Transverse colon (tissue), 4 donors: ENCODE data around the gene MYL4. TPM values are rescaled to one million over a fixed set of nuclear protein-coding genes. Genes with fewer than 3 reads are reported as not detected.

Experiments
- DNase-seq: peaks from one replicate; pipeline ENCODE4 v3.0.0-alpha.2; 2019
- H3K27ac ChIP-seq, 4 donors: fragments of 200-600 bp; sonication (generic); 2 replicates each; pipeline ENCODE4 v1.5.1; 2016 to 2018; ENCODE audit warnings: inconsistent platforms in 4 of 4
- H3K27me3 ChIP-seq: fragments of 200-600 bp; sonication (generic); 2 replicates; pipeline ENCODE4 v1.5.1; 2017; ENCODE audit warnings: inconsistent platforms
- H3K36me3 ChIP-seq, 4 donors: fragments of 200-600 bp; sonication (generic); 2 replicates each; pipeline ENCODE4 v1.5.1; 2017 to 2019; ENCODE audit warnings: inconsistent platforms in 4 of 4
- H3K4me1 ChIP-seq, 4 donors: fragments of 200-600 bp; sonication (generic); 2 replicates each; pipeline ENCODE4 v1.5.1; 2017 to 2020; ENCODE audit warnings: inconsistent platforms in 4 of 4
- H3K4me3 ChIP-seq, 4 donors: fragments of 200-600 bp; sonication (generic); 1 replicate in 1 of 4; 2 replicates in 3 of 4; pipeline versions ENCODE4 v1.5.1 to v1.6.1; 2017 to 2019; ENCODE audit warnings: inconsistent platforms in 4 of 4
- H3K9me3 ChIP-seq, 2 donors: fragments of 200-600 bp; sonication (generic); 2 replicates each; pipeline ENCODE4 v1.5.1; 2017 to 2019; ENCODE audit warnings: inconsistent platforms in 2 of 2
- CTCF ChIP-seq, 5 experiments: fragments of 200-600 bp in 3 of 5; fragments of 450-650 bp in 2 of 5; sonication (generic) in 3 of 5; IDR thresholded peaks; 1 replicate in 2 of 5; 2 replicates in 3 of 5; pipeline ENCODE4 v1.5.1; 2016 to 2017; ENCODE audit warnings: antibody characterized with exemption in 5 of 5, inconsistent platforms in 3 of 5, mild to moderate bottlenecking in 2 of 5, moderate library complexity in 1 of 5
- EP300 ChIP-seq: sonication (generic); formaldehyde crosslinking; IDR thresholded peaks from one replicate; pipeline ENCODE4 v1.6.1; 2017; ENCODE audit warnings: antibody characterized with exemption, low read depth
- POLR2A ChIP-seq: fragments of 450-650 bp; IDR thresholded peaks from one replicate; pipeline ENCODE4 v1.6.1; 2016; ENCODE audit warnings: antibody characterized with exemption, mild to moderate bottlenecking, moderate library complexity
- POLR2AphosphoS5 ChIP-seq, 3 donors: sonication (generic); formaldehyde crosslinking; IDR thresholded peaks; one replicate each; pipeline ENCODE4 v1.6.1; 2016; ENCODE audit warnings: antibody characterized with exemption in 3 of 3
- WGBS, 2 donors: methylation state at CpG; one replicate each; pipeline ENCODE4 v1.1.5; 2018; ENCODE audit warnings: low coverage in 1 of 2; 5-methylcytosine and 5-hydroxymethylcytosine counted together
- in situ Hi-C, 4 donors: fragments of 200-750 bp; cut with MboI; loops; one replicate each; pipeline versions ENCODE4 v1.15.0 to v1.15.1; 2017; ENCODE audit warnings: low sequenced_read_pairs in 3 of 4, low pct_ligation_motif_present in 1 of 4, low pct_unique_long_range_greater_than_20kb in 1 of 4
- intact Hi-C: fragments of 100-400 bp; cut with DNase I; formaldehyde crosslinking; loops from one replicate; pipeline ENCODE4 v1.15.1; 2023; ENCODE audit warnings: low total_unique reads
- total RNA-seq, 4 donors: library from RNA; depleted of rRNA; stranded (reverse); fragments of >200 nt; gene quantifications; one replicate each; pipeline ENCODE4 v1.1.0, GENCODE V29; 2016

The MYL4 gene
- total RNA-seq, 4 donors from 2014 or later = not detected

- DNase-seq = no peak
- intact Hi-C loops (no loop called here), in situ Hi-C loops (loop anchor here in 1 of 4 donors (25.0 kb wide), 1 partner anchor 368 kb away; no protein-coding TSS in a partner anchor)
- H3K4me1 ChIP-seq = peaks cover 0 to 13% (median 8%) of the 10 kb centered on the region in 4 donors
- WGBS, 2 donors = 78 to 100% methylated on average over 1 to 9 of the region's 9 CpGs
- H3K36me3 ChIP-seq = no peaks in the 10 kb centered on the region
- H3K27me3 ChIP-seq = no peaks in the 10 kb centered on the region
- no peaks in the 10 kb centered on the region for H3K9me3 ChIP-seq
- H3K4me3 ChIP-seq = no peak overlapping the region
- no peak for TF ChIP-seq EP300
- TF ChIP-seq POLR2A = no peak
- TF ChIP-seq CTCF (IDR thresholded peaks at IDR 0.05) = no peak
- no peak for TF ChIP-seq POLR2AphosphoS5 (IDR thresholded peaks at IDR 0.05)
- H3K27ac ChIP-seq = peak overlapping the region in 1 of 4 donors; percentile 1
Observed at GRCh38 chr17:47243737-47244598, 34.8 kb downstream of the MYL4 start.

DNA sequence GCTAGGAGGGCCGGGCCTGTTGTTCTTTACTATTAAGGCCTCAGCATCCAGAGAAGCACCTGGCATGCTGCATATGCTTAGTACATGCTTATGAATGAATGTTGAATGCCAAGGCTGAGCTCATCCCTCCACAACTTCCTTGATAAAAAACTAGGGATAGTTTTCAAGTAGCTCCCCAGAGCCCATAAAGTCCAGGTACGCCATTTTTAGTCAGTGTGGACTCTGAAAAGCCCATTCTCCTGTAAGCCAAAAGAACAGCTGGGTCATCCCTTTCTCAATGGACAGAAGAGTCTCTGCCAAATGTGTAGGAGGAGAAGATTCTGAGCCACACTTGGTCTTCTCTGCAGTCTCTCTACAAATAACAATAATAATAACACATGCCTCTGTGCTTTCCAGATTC is 35.5 kb downstream of the MYL4 start:
- intact Hi-C loops = no loop called here
- Histone ChIP-seq H3K9me3 (no peaks in the 10 kb centered on the region), H3K4me1 (peaks cover 0 to 7% (median 4%) of the 10 kb centered on the region in 4 donors), H3K36me3 (no peaks in the 10 kb centered on the region), H3K27me3 (no peaks in the 10 kb centered on the region), H3K4me3 (no peak overlapping the region), H3K27ac (peak overlapping the region in 1 of 4 donors; percentile 1)
- DNase-seq = no peak
- 82 to 100% methylated on average over 1 to 2 of the region's 2 CpGs for WGBS, 2 donors
- in situ Hi-C loops = loop anchor here in 1 of 4 donors (25.0 kb wide), 1 partner anchor 368 kb away; no protein-coding TSS in a partner anchor
- TF ChIP-seq CTCF (IDR thresholded peaks at IDR 0.05) (no peak), EP300 (no peak), POLR2AphosphoS5 (IDR thresholded peaks at IDR 0.05) (no peak), POLR2A (no peak)

GRCh38 chr17:47246120-47246519 is 37.0 kb downstream of the MYL4 start:
- intact Hi-C loops (no loop called here), in situ Hi-C loops (loop anchor here in 1 of 4 donors (25.0 kb wide), 1 partner anchor 366 kb away; no protein-coding TSS in a partner anchor)
- Histone ChIP-seq H3K4me3 (no peak overlapping the region), H3K36me3 (no peaks in the 10 kb centered on the region), H3K27me3 (no peaks in the 10 kb centered on the region), H3K4me1 (no peaks in the 10 kb centered on the region), H3K9me3 (no peaks in the 10 kb centered on the region), H3K27ac (no peak overlapping the region)
- 51 to 84% methylated on average over 2 of the region's 2 CpGs for WGBS, 2 donors
- TF ChIP-seq POLR2AphosphoS5 (IDR thresholded peaks at IDR 0.05) (no peak), CTCF (IDR thresholded peaks at IDR 0.05) (no peak), POLR2A (no peak), EP300 (no peak)
- no peak for DNase-seq

- WGBS, 2 donors = 94 to 96% methylated on average over 2 of the region's 2 CpGs
- Histone ChIP-seq H3K4me3 (no peak overlapping the region), H3K27me3 (peaks cover 16% of the 10 kb centered on the region), H3K27ac (no peak overlapping the region), H3K4me1 (peaks cover 0 to 18% (median 5%) of the 10 kb centered on the region in 4 donors), H3K36me3 (no peaks in the 10 kb centered on the region), H3K9me3 (no peaks in the 10 kb centered on the region)
- in situ Hi-C loops = no loop called here
- intact Hi-C loops = no loop called here
- TF ChIP-seq POLR2A = no peak
- no peak for TF ChIP-seq CTCF (IDR thresholded peaks at IDR 0.05)
- TF ChIP-seq POLR2AphosphoS5 (IDR thresholded peaks at IDR 0.05) = no peak
- no peak for TF ChIP-seq EP300
- DNase-seq = no peak
Observed at GRCh38 chr17:47250855-47251254, 41.7 kb downstream of the MYL4 start.
